H9 (cell line): ENCODE measurements around the gene OR51S1. TPM values are rescaled to one million over a fixed set of nuclear protein-coding genes. Genes with fewer than 3 reads are reported as not detected.

Source experiments
- DNase-seq: peaks from one replicate; pipeline ENCODE4 v3.0.0-alpha.2; 2017
- H2AFZ ChIP-seq: one replicate; pipeline ENCODE4 v1.6.1; 2013; ENCODE audit warnings: mild to moderate bottlenecking, low read length, control low read depth, moderate library complexity
- H2AK5ac ChIP-seq: 2 replicates; pipeline ENCODE4 v1.6.1; 2013; ENCODE audit warnings: low read length, control low read depth, mixed read lengths; ENCODE audit not compliant: insufficient read length
- H2BK120ac ChIP-seq: one replicate; pipeline ENCODE4 v1.6.1; 2013; ENCODE audit warnings: low read depth, mild to moderate bottlenecking, low read length, control low read depth, inconsistent platforms; ENCODE audit not compliant: poor library complexity, severe bottlenecking
- H2BK12ac ChIP-seq: 2 replicates; pipeline ENCODE4 v1.6.1; 2013; ENCODE audit warnings: low read length, control low read depth, mixed read lengths, low read depth; ENCODE audit not compliant: insufficient read length
- H2BK15ac ChIP-seq: 2 replicates; pipeline ENCODE4 v1.6.1; 2013; ENCODE audit warnings: low read depth, low read length, control low read depth
- H2BK20ac ChIP-seq: one replicate; pipeline ENCODE4 v1.6.1; 2013; ENCODE audit warnings: low read depth, mild to moderate bottlenecking, low read length, control low read depth, inconsistent platforms; ENCODE audit not compliant: poor library complexity, severe bottlenecking
- H2BK5ac ChIP-seq: 2 replicates; pipeline ENCODE4 v1.6.1; 2013; ENCODE audit warnings: low read length, control low read depth, mixed read lengths; ENCODE audit not compliant: insufficient read length
- H3K14ac ChIP-seq: 2 replicates; pipeline ENCODE4 v1.6.1; 2013; ENCODE audit warnings: low read length, control low read depth; ENCODE audit not compliant: insufficient read depth
- H3K18ac ChIP-seq: 2 replicates; pipeline ENCODE4 v1.6.1; 2013; ENCODE audit warnings: low read depth, mild to moderate bottlenecking, mixed read lengths, low read length, control low read depth; ENCODE audit not compliant: insufficient read length
- H3K23ac ChIP-seq: 2 replicates; pipeline ENCODE4 v1.6.1; 2013; ENCODE audit warnings: low read length, control low read depth, mixed read lengths, low read depth; ENCODE audit not compliant: insufficient read length
- H3K23me2 ChIP-seq: 2 replicates; pipeline ENCODE4 v1.6.1; 2013; ENCODE audit warnings: low read depth, mild to moderate bottlenecking, mixed read lengths, low read length, control low read depth; ENCODE audit not compliant: insufficient read length, poor library complexity, severe bottlenecking
- H3K27ac ChIP-seq: 2 replicates; pipeline ENCODE4 v1.5.1; 2013; ENCODE audit warnings: low read length, control low read depth, mixed read lengths, low read depth; ENCODE audit not compliant: insufficient read length
- H3K27me3 ChIP-seq: 2 replicates; pipeline ENCODE4 v1.6.1; 2013; ENCODE audit warnings: low read length, control low read depth, inconsistent platforms; ENCODE audit not compliant: insufficient read depth
- H3K4ac ChIP-seq: 2 replicates; pipeline ENCODE4 v1.6.1; 2013; ENCODE audit warnings: low read depth, mild to moderate bottlenecking, control low read depth, inconsistent platforms, low read length, moderate library complexity
- H3K4me1 ChIP-seq: 2 replicates; pipeline ENCODE4 v1.6.1; 2013; ENCODE audit warnings: low read length, control low read depth, inconsistent platforms; ENCODE audit not compliant: insufficient read depth
- H3K4me2 ChIP-seq: 2 replicates; pipeline ENCODE4 v1.6.1; 2013; ENCODE audit warnings: low read length, control low read depth, mixed read lengths; ENCODE audit not compliant: insufficient read length, insufficient read depth
- H3K56ac ChIP-seq: 2 replicates; pipeline ENCODE4 v1.6.1; 2013; ENCODE audit warnings: low read depth, mild to moderate bottlenecking, mixed read lengths, low read length, control low read depth; ENCODE audit not compliant: insufficient read length
- H3K79me1 ChIP-seq: 2 replicates; pipeline ENCODE4 v1.6.1; 2013; ENCODE audit warnings: low read depth, mild to moderate bottlenecking, moderate library complexity, low read length, control low read depth, inconsistent platforms; ENCODE audit not compliant: insufficient read depth, poor library complexity, severe bottlenecking
- H3K79me2 ChIP-seq: 2 replicates; pipeline ENCODE4 v1.6.1; 2013; ENCODE audit warnings: low read length, control low read depth, inconsistent platforms; ENCODE audit not compliant: insufficient read depth
- H3K9ac ChIP-seq: 2 replicates; pipeline ENCODE4 v1.6.1; 2013; ENCODE audit warnings: low read length, control low read depth, mixed read lengths; ENCODE audit not compliant: insufficient read length; ENCODE audit errors: extremely low read depth
- H3K9me3 ChIP-seq: one replicate; pipeline ENCODE4 v1.6.1; 2013; ENCODE audit warnings: low read depth, low read length, inconsistent platforms; ENCODE audit not compliant: control insufficient read depth
- H3T11ph ChIP-seq: one replicate; pipeline ENCODE4 v1.6.1; 2013; ENCODE audit warnings: mild to moderate bottlenecking, low read length, control low read depth, inconsistent platforms
- H4K20me1 ChIP-seq: one replicate; pipeline ENCODE4 v1.6.1; 2013; ENCODE audit not compliant: control insufficient read depth, insufficient read length, insufficient read depth
- H4K5ac ChIP-seq: 2 replicates; pipeline ENCODE4 v1.6.1; 2013; ENCODE audit warnings: low read depth, mild to moderate bottlenecking, mixed read lengths, low read length, control low read depth; ENCODE audit not compliant: insufficient read length
- H4K8ac ChIP-seq: replicated peaks from 2 replicates; pipeline ENCODE4 v1.6.1; 2013; ENCODE audit warnings: low read length, control low read depth, mixed read lengths, low read depth; ENCODE audit not compliant: insufficient read length
- H4K91ac ChIP-seq: 2 replicates; pipeline ENCODE4 v1.6.1; 2013; ENCODE audit warnings: low read depth, mild to moderate bottlenecking, moderate library complexity, mixed read lengths, low read length, control low read depth; ENCODE audit not compliant: insufficient read length
- H3K27ac Mint-ChIP-seq, 3 experiments: 2 replicates in 2 of 3; 3 replicates in 1 of 3; pipeline ENCODE4 v1.8.0; 2020 to 2021; ENCODE audit warnings: mixed read lengths in 3 of 3, mild to moderate bottlenecking in 1 of 3, moderate library complexity in 1 of 3
- H3K27me3 Mint-ChIP-seq: 2 replicates; pipeline ENCODE4 v1.8.0; 2021; ENCODE audit warnings: low read depth, mild to moderate bottlenecking, moderate library complexity, mixed read lengths
- H3K36me3 Mint-ChIP-seq, 3 experiments: 2 replicates in 2 of 3; 3 replicates in 1 of 3; pipeline ENCODE4 v1.8.0; 2020 to 2021; ENCODE audit warnings: low read depth in 3 of 3, mixed read lengths in 3 of 3; ENCODE audit not compliant: insufficient read depth in 1 of 3
- H3K4me1 Mint-ChIP-seq, 2 experiments: 2 replicates each; pipeline ENCODE4 v1.8.0; 2020; ENCODE audit warnings: mixed read lengths in 2 of 2
- H3K4me3 Mint-ChIP-seq, 2 experiments: 2 replicates in 1 of 2; 3 replicates in 1 of 2; pipeline ENCODE4 v1.8.0; 2020 to 2021; ENCODE audit warnings: mild to moderate bottlenecking in 2 of 2, mixed read lengths in 2 of 2, moderate library complexity in 1 of 2
- H3K9me3 Mint-ChIP-seq, 2 experiments: 2 replicates in 1 of 2; 3 replicates in 1 of 2; pipeline ENCODE4 v1.8.0; 2020; ENCODE audit warnings: mild to moderate bottlenecking in 2 of 2, mixed read lengths in 2 of 2, moderate library complexity in 1 of 2
- CTCF ChIP-seq: fragments of 200-600 bp; sonication (generic); conservative IDR thresholded peaks from 3 replicates; pipeline ENCODE4 v1.8.0; 2021; ENCODE audit warnings: antibody characterized with exemption, mild to moderate bottlenecking
- whole genome bisulfite sequencing: extraction: QIAGEN DNeasy Blood & Tissue Kit; methylation state at CpG from one replicate; pipeline ENCODE4 v1.1.7; 2013; ENCODE audit warnings: missing lambda C conversion rate, low lambda C conversion rate, mixed read lengths; ENCODE audit not compliant: insufficient read length; ENCODE audit errors: extremely low coverage; 5-methylcytosine and 5-hydroxymethylcytosine counted together
- total RNA-seq: library from RNA; stranded (reverse); gene quantifications from 2 replicates; pipeline ENCODE4 v1.2.1, GENCODE V29; 2021

OR51S1 gene
- total RNA-seq, 1 experiment from 2014 or later: not detected

DNA sequence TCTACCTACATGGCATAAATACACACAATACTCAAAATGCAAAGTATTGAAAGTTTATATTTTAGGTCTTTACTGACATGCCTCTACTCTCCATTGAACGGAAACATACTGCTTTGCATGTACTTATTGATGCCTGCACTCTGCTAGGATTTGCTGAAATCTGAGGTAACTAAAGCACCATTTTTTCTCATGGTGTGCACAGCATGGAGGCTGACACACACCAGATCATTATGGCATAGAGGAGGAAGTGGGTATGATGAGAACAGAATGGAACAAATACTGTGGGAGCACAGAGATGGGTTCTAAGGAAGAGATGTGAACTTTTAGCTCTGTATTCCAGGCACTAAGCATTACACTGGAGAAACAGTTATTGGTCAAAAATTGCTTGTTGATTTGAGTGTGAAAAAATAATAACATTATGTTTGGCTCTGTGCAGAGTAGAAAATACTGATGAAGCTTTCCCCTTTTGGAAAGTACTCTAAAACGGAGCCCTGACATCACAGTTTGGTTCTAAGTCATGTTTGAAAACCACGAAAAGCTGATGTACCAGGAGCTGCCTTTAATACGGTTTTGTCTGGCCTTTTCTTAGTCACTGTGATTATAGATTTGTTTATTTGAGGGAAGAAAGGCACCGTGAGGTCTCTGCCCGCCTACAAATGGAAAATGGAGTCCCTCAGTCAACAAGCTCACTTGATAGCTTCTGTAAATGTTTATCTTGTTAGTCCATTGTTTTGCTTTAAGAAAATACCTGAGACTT, 50.4 kb downstream of the OR51S1 start:
- Histone ChIP-seq H2BK120ac (no peak overlapping the region), H3K79me1 (no peaks in the 10 kb centered on the region), H2AK5ac (no peak overlapping the region), H2AFZ (no peak overlapping the region), H4K5ac (no peak overlapping the region), H2BK5ac (no peak overlapping the region), H4K91ac (no peak overlapping the region), H2BK15ac (no peak overlapping the region), H3K14ac (no peak overlapping the region), H2BK20ac (no peak overlapping the region), H3K27me3 (no peaks in the 10 kb centered on the region), H3K23ac (no peak overlapping the region), H3T11ph (no peak overlapping the region), H2BK12ac (no peak overlapping the region), H3K56ac (no peak overlapping the region), H3K9me3 (no peaks in the 10 kb centered on the region), H3K9ac (no peak overlapping the region), H3K4me2 (no peak overlapping the region), H3K4me1 (no peaks in the 10 kb centered on the region), H3K23me2 (no peaks in the 10 kb centered on the region), H4K8ac (no peak overlapping the region), H3K4ac (no peak overlapping the region), H3K27ac (no peak overlapping the region), H3K79me2 (no peaks in the 10 kb centered on the region), H3K18ac (no peak overlapping the region), H4K20me1 (no peaks in the 10 kb centered on the region)
- Mint-ChIP-seq H3K27ac (no peak overlapping the region), H3K4me3 (no peak overlapping the region), H3K36me3 (no peaks in the 10 kb centered on the region), H3K9me3 (0 out of 5 replicates have a peak, but pooled peaks cover 0 to 1% of the 10 kb centered on the region in 2 experiments), H3K4me1 (0 out of 4 replicates have a peak, but pooled peaks cover 0 to 2% of the 10 kb centered on the region in 2 experiments), H3K27me3 (no peaks in the 10 kb centered on the region; the same call in 1 of the 2 replicates)
- DNase-seq: no peak
- no CpG with 5 or more reads among the region's 6 CpGs for WGBS
- TF ChIP-seq CTCF: no peak

Other genes with a start within 250 kb of the OR51S1 start
- 7.5 and 9.9 TPM in 2 replicates for gene TRIM68, start 241.0 kb downstream of the OR51S1 start, total RNA-seq
- gene OR51D1, start 211.7 kb downstream of the OR51S1 start, total RNA-seq: not detected in 2 replicates
- not detected in 2 replicates for gene OR51E1, start 205.2 kb downstream of the OR51S1 start, total RNA-seq
- gene OR51E2, start 151.4 kb downstream of the OR51S1 start, total RNA-seq: not detected in 2 replicates
- gene MMP26, start 144.4 kb downstream of the OR51S1 start, total RNA-seq: not detected in 2 replicates
- not detected in 2 replicates for gene OR51F1, start 79.3 kb downstream of the OR51S1 start, total RNA-seq
- not detected in 2 replicates for gene OR52R1, start 44.8 kb downstream of the OR51S1 start, total RNA-seq
- not detected in 2 replicates for gene OR51F2, start 27.9 kb downstream of the OR51S1 start, total RNA-seq
- gene OR51T1, start 32.7 kb upstream of the OR51S1 start, total RNA-seq: not detected in 2 replicates
- gene OR51A7, start 54.6 kb upstream of the OR51S1 start, total RNA-seq: not detected in 2 replicates
- gene OR51G2, start 70.1 kb upstream of the OR51S1 start, total RNA-seq: not detected in 2 replicates
- gene OR51G1, start 75.1 kb upstream of the OR51S1 start, total RNA-seq: not detected in 2 replicates
- not detected in 2 replicates for gene OR51A4, start 98.4 kb upstream of the OR51S1 start, total RNA-seq
- not detected in 2 replicates for gene OR51A2, start 106.5 kb upstream of the OR51S1 start, total RNA-seq
- not detected in 2 replicates for gene OR51L1, start 145.6 kb upstream of the OR51S1 start, total RNA-seq
- gene OR52J3, start 197.3 kb upstream of the OR51S1 start, total RNA-seq: not detected in 2 replicates
- not detected in 2 replicates for gene OR52E2, start 210.4 kb upstream of the OR51S1 start, total RNA-seq
- not detected in 2 replicates for gene OR52E1, start 220.4 kb upstream of the OR51S1 start, total RNA-seq